GM11168 (cell line): ENCODE measurements around the gene TNFSF9.

ENCODE experiments used
- in situ Hi-C: fragments of 300-500 bp; cut with MboI; formaldehyde crosslinking; loops from one replicate; pipeline ENCODE4 v1.12.0; 2022; ENCODE audit warnings: low sequenced_read_pairs; ENCODE audit not compliant: unreplicated experiment

Gene TNFSF9, protein sequence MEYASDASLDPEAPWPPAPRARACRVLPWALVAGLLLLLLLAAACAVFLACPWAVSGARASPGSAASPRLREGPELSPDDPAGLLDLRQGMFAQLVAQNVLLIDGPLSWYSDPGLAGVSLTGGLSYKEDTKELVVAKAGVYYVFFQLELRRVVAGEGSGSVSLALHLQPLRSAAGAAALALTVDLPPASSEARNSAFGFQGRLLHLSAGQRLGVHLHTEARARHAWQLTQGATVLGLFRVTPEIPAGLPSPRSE

GRCh38 chr19:6530386-6531162 lies at the start of gene TNFSF9:
Gene TNFSF9 (plus strand): TSS chr19:6531026. CDS start chr19:6531037, 11 bp downstream.
- in situ Hi-C loops = no loop called here

- in situ Hi-C loops = no loop called here
Measured at GRCh38 chr19:6481541-6482342, 49.1 kb upstream of the TNFSF9 start, which contains the start of gene DENND1C. Gene DENND1C (minus strand): TSS chr19:6481787. CDS start chr19:6481695, 92 bp downstream.

DNA sequence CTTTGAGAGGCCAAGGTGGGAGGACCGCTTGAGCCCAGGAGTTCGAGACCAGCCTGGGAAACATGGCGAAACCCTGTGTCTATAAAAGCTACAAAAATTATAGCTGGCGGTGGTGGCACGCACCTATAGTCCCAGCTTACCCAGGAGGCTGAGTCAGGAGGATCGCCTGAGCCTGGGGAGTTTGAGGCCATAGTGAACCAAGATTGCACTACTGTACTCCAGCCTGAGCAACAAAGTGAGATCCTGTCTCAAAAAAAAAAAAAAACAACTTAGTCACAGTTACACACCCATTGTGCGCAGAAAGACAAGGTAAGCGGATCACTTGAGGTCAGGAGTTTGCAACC lies 48.5 kb upstream of the TNFSF9 start:
- in situ Hi-C loops = no loop called here

GRCh38 chr19:6483235-6483634 lies 47.6 kb upstream of the TNFSF9 start:
- in situ Hi-C loops = no loop called here

- in situ Hi-C loops = no loop called here
Measured at GRCh38 chr19:6484230-6484629, 46.6 kb upstream of the TNFSF9 start.

DNA sequence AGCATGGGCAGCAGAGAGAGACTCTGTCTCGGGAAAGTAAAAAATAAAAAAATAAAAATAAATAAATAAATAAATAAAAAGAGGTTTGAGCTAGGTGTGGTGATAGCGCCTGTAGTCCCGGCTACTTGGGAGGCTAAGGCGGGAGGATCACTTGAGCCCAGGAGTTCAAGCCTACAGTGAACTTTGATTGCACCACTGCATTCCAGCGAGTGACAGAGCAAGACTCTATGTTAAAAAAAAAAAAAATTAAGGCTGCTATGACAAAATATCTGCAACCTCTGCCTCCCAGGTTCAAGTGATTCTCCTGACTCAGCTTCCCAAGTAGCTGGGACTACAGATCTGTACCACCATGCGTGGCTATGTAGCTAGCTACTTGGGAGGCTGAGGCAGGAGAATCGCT lies 46.0 kb upstream of the TNFSF9 start:
- in situ Hi-C loops = no loop called here

- in situ Hi-C loops = no loop called here
Measured at GRCh38 chr19:6489278-6490061, 41.4 kb upstream of the TNFSF9 start.

GRCh38 chr19:6490134-6490533 lies 40.7 kb upstream of the TNFSF9 start:
- in situ Hi-C loops = no loop called here

GRCh38 chr19:6491802-6492592 lies 38.8 kb upstream of the TNFSF9 start:
- in situ Hi-C loops = no loop called here

DNA sequence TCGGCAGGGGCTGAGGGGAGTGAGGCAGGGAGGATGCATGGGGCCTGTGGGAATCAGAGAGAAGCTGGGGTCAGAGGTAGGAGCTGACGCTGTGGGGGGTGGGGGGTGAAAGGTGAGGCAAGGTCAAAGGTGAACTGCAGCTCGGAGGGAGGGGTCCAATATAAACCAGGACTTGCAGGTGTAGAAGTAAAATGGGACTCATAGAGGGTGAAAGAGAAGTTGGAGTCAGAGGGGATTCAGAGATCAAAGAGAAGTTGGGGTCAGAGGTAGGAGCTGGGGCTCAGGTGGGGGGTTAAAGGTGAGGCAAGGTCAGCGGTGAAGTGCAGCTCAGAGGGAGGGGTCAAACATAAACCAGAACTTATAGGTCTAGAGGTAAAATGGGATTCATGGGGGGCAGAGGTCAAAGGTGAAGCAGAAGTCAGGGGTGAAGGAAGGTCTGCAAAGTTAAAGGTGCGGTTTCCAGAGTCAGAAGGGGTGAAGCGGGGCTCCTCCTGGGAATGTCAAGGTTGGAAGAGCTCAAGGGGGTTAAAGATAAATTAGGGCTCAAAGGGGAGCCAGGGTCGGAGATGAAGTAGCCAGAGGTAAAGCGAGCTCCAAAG lies 36.3 kb upstream of the TNFSF9 start:
- in situ Hi-C loops = no loop called here

DNA sequence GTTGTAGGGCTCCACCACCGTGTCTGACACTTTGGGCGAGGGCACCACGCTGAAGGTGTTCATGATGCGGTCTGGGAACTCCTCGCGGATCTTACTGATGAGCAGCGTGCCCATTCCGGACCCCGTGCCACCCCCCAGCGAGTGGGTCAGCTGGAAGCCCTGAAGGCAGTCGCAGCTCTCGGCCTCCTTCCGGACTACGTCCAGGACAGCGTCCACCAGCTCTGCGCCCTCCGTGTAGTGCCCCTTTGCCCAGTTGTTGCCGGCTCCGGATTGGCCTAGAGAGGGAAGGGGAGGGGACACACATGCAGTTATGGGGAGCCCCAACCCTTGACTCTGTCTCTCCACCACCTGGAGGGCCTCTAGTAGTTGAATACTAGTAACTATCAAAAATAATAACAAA lies 34.9 kb upstream of the TNFSF9 start:
- in situ Hi-C loops = no loop called here

- in situ Hi-C loops = no loop called here
Measured at GRCh38 chr19:6498294-6499036, 32.4 kb upstream of the TNFSF9 start.

- in situ Hi-C loops = no loop called here
Measured at GRCh38 chr19:6499052-6499790, 31.6 kb upstream of the TNFSF9 start.

DNA sequence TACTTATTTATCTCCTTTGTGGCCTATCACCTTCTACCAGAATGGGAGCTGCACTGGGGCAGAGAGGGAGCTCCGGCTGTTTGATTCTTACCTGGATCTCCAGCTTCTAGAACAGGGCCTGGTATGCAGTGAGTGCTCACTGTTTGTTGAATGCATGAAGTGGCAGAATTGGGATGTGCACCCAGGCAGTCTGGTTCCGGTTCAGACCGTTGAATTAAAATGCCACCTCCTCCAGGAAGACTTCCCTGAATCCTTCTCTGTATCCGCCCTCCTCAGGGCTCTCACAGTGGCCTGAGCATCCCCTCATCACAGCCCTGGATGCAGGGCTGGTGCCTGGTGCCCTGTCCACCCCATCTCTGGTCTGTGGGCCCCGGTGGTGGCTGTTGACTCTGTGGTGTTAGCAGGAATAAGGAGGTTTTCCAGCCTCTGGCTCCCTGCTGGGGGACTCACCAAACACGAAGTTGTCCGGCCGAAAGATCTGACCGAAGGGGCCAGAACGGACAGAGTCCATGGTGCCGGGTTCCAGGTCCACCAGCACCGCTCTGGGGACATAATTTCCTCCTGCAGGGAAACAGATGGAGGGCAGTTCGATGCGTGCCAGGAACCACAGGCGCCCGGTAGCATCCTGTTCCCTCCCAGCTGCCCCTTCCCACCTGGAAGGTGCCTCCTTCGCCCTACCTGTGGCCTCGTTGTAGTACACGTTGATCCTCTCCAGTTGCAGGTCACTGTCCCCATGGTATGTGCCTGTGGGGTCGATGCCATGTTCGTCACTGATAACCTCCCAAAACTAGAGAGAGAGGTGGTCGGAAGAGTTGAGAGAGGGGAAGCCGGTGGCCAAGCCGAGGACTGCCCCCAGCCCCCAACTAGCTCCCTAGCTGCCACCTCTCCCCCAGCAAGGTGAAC lies 29.7 kb upstream of the TNFSF9 start:
- in situ Hi-C loops = loop anchor here (25.0 kb wide), 1 partner anchor 361 kb away; no protein-coding TSS in a partner anchor

GRCh38 chr19:6501740-6502648 lies 28.8 kb upstream of the TNFSF9 start, which contains the start of gene TUBB4A:
Gene TUBB4A (minus strand): TSS chr19:6502309. CDS start chr19:6502212, 97 bp downstream.
- in situ Hi-C loops = loop anchor here (25.0 kb wide), 1 partner anchor 360 kb away; no protein-coding TSS in a partner anchor
